NCI-H2029 (cell line): ENCODE results near the gene C2CD5.

Source experiments
- DNase-seq: peaks from one replicate; lab custom pipeline; 2025; lab: John Stamatoyannopoulos, UW

C2CD5 gene

GRCh38 chr12:22414742-22415141, 129.6 kb downstream of the C2CD5 start:
- no peak for DNase-seq

- no peak for DNase-seq
Observed at GRCh38 chr12:22413592-22413991, 130.8 kb downstream of the C2CD5 start.

- DNase-seq, result no peak
Observed at GRCh38 chr12:22412581-22412980, 131.8 kb downstream of the C2CD5 start.

GRCh38 chr12:22410486-22410885, 133.9 kb downstream of the C2CD5 start:
- no peak for DNase-seq

GRCh38 chr12:22409377-22410164, 134.8 kb downstream of the C2CD5 start:
- no peak for DNase-seq

- DNase-seq, result no peak
Observed at GRCh38 chr12:22408610-22409376, 135.5 kb downstream of the C2CD5 start.

GRCh38 chr12:22407397-22407796, 136.9 kb downstream of the C2CD5 start:
- DNase-seq, result no peak

- no peak for DNase-seq
Observed at GRCh38 chr12:22406627-22407026, 137.7 kb downstream of the C2CD5 start.

GRCh38 chr12:22399464-22400180, 144.7 kb downstream of the C2CD5 start:
- DNase-seq, result no peak
